Measurements from ENCODE around the gene GBP3. TPM values are rescaled to one million over a fixed set of nuclear protein-coding genes. Genes with fewer than 3 reads are reported as not detected.

The GBP3 gene
- total RNA-seq = 9.8 and 16.1 TPM in 2 replicates

GRCh38 chr1:89022167-89022959 lies at the start of gene GBP3:
Gene GBP3, minus strand, starts transcription at chr1:89022866. Its CDS starts 2,145 bp downstream, at chr1:89020721.

GRCh38 chr1:89065079-89065868 lies 42.6 kb upstream of the GBP3 start, which contains the start of gene GBP1:
Gene GBP1, minus strand, starts transcription at chr1:89065208. Its CDS starts 1,974 bp downstream, at chr1:89063234.

Other genes starting within 250 kb of the GBP3 start
- 22.6 and 25.4 TPM in 2 replicates for gene GTF2B, start 131.3 kb downstream of the GBP3 start, total RNA-seq
- 18.6 and 25.9 TPM in 2 replicates for gene KYAT3, start 30.2 kb downstream of the GBP3 start, total RNA-seq
- gene RBMXL1, start 30.2 kb downstream of the GBP3 start, total RNA-seq = 4.2 and 4.4 TPM in 2 replicates
- gene GBP1, start 42.3 kb upstream of the GBP3 start, total RNA-seq = 19.9 and 22.8 TPM in 2 replicates
- gene GBP2, start 103.2 kb upstream of the GBP3 start, total RNA-seq = 0.49 and 3.5 TPM in 2 replicates
- not detected in 2 replicates for gene GBP7, start 153.1 kb upstream of the GBP3 start, total RNA-seq
- 0.13 TPM in 1 of 2 replicates, not detected in the other for gene GBP4, start 176.1 kb upstream of the GBP3 start, total RNA-seq
- not detected in 2 replicates for gene GBP5, start 250.0 kb upstream of the GBP3 start, total RNA-seq

All from mesangial cell (primary cell).